HFFc6 (cell line): ENCODE measurements around the gene MOGAT1. TPM values are rescaled to one million over a fixed set of nuclear protein-coding genes. Genes with fewer than 3 reads are reported as not detected.

ENCODE experiments used
- total RNA-seq, 6 experiments: library from RNA; stranded (reverse); fragmentation: NEBNext Ultra II Directional; extraction: Animal tissue kit (Norgen Biotek cat#: 25700); gene quantifications; 2 replicates in 1 of 6; 3 replicates in 5 of 6; pipeline ENCODE4 v1.2.3, GENCODE V29; 2021

Gene MOGAT1
- total RNA-seq, 6 experiments from 2014 or later, result not detected

Other genes with a start within 250 kb of the MOGAT1 start
- gene SGPP2, start 247.1 kb upstream of the MOGAT1 start, total RNA-seq, result not detected
- gene FARSB, start 15.6 kb upstream of the MOGAT1 start, total RNA-seq, result 10 to 100 TPM; 42.5 to 55.9 (median 51.9) TPM
- 100 to 1,000 TPM in 1 of 6 experiments, 10 to 100 TPM in 5; 64.5 to 119 (median 87.8) TPM for gene ACSL3, start 189.4 kb downstream of the MOGAT1 start, total RNA-seq